Fibroblast of the aortic adventitia (primary cell): Measurements from ENCODE around the gene PROM1. TPM values are rescaled to one million over a fixed set of nuclear protein-coding genes. Genes with fewer than 3 reads are reported as not detected.

Source experiments
- DNase-seq: peaks from one replicate; pipeline ENCODE4 v3.0.0-alpha.2; 2010; ENCODE audit warnings: low read depth
- H3K4me3 ChIP-seq: 2 replicates; pipeline ENCODE4 v1.5.1; 2011; ENCODE audit warnings: low read depth, mild to moderate bottlenecking, control low read depth, low read length, moderate library complexity
- total RNA-seq: library from RNA; depleted of rRNA; stranded (reverse); fragments of >200 nt; gene quantifications from 2 replicates; pipeline ENCODE4 v1.2.3, GENCODE V29; 2012; ENCODE audit warnings: low replicate concordance
- TF ChIP-seq, protein P1 (sequence below): IDR thresholded peaks from 2 replicates; pipeline ENCODE4 v1.5.1; 2011; ENCODE audit warnings: mild to moderate bottlenecking, low read length, control low read depth, inconsistent platforms; ENCODE audit not compliant: insufficient read depth

The PROM1 gene
- total RNA-seq, 1 donor, result under 0.01 TPM

DNA sequence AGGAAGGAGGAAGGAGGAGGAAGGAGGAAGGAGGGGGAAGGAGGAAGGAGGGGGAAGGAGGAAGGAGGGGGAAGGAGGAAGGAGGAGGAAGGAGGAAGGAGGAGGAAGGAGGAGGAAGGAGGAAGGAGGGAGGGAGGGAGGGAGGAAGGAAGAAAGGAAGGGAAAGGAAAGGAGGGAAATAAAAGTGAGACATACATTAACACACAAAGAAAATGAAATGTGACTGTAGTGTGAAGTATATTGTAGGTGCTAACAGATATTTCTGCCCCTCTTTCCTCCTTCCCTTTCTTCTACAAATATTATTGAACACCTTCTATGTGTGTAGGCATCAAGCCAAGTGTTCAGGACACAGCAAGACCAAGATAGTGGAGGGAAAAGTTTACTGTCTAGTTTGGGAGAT is 26.4 kb upstream of the PROM1 start:
- no peak overlapping the region for H3K4me3 ChIP-seq
- no peak for DNase-seq
- TF ChIP-seq, protein P1, sequence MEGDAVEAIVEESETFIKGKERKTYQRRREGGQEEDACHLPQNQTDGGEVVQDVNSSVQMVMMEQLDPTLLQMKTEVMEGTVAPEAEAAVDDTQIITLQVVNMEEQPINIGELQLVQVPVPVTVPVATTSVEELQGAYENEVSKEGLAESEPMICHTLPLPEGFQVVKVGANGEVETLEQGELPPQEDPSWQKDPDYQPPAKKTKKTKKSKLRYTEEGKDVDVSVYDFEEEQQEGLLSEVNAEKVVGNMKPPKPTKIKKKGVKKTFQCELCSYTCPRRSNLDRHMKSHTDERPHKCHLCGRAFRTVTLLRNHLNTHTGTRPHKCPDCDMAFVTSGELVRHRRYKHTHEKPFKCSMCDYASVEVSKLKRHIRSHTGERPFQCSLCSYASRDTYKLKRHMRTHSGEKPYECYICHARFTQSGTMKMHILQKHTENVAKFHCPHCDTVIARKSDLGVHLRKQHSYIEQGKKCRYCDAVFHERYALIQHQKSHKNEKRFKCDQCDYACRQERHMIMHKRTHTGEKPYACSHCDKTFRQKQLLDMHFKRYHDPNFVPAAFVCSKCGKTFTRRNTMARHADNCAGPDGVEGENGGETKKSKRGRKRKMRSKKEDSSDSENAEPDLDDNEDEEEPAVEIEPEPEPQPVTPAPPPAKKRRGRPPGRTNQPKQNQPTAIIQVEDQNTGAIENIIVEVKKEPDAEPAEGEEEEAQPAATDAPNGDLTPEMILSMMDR, result no peak

DNA sequence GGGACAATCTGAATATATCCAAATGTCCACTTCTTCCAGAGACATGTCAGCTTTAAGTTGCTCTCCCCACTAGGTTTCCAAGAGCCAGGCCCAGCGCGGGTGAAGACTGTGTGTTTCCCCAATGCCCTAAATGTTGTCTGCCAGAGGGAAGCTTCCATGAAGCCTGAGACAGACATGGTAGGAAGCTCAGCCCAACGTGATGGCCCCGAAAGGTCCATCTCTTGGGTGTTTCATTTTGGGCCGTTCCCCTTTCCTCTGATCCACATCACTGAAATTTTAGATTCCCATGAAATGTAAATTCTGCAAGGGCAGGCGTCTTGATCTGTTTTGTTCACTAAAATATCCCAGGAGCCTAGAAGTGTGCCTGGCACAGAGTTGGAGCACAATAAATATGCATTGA is 25.4 kb upstream of the PROM1 start:
- TF ChIP-seq, protein P1, result no peak
- no peak overlapping the region for H3K4me3 ChIP-seq
- DNase-seq, result no peak

DNA sequence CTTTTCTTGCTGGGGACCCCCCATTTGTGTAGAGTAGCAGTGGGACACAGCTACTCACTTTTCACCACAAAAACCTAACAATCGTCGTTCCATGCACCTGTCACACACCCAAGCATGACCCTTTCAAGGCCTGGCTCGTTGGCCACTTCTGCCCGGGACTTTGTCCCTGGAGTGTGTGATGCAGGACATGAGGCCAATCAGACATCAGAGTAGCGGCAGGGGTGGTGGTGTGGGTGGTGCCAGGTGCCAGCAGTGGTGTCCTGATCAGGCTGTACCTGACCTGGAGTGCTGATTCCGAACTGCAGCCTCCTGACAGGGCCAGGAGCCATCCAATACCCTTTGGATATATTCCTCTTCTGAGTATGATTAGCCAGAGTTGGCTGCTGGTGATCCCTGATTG is 23.1 kb upstream of the PROM1 start:
- no peak overlapping the region for H3K4me3 ChIP-seq
- TF ChIP-seq, protein P1, result no peak
- DNase-seq, result no peak

DNA sequence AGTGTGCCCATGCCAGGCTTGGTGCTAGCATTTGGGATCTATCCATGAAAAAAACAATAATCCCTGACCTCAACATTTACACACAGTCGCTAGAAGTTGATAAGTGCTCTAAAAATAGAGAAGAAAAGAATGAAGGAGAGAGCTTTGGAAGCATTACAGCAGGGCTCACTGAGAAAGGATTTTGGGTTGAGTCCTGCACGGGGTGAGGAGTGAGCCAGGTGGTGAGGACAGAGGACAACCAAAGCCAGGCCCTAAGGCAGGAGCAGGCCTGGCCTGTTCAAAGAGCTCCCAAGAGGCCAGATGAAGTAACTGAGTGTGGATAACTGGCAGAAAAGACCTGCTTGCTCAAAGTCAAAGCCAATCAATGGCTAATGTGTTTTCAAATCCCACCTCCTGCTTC is 20.7 kb upstream of the PROM1 start:
- no peak overlapping the region for H3K4me3 ChIP-seq
- no peak for DNase-seq
- TF ChIP-seq, protein P1, result no peak

DNA sequence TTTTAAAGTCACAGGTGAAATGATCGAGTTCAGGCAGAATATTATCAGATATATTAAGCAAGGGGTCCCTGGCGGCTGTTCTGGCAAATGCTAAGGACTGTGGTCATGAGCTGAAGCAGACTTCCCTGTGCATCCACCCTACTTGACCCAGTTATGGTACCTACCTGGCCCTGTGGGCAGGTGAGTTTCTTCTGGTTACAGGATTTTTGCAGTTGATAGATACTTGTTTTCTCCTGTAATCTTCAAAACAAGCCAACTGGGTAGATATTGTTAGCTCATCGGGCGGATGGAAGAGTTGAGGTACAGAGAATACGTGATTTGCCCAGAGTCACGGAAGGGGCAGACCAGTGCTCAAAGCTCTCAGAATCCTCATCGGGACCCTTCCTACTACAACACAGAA is 18.5 kb upstream of the PROM1 start:
- no peak for DNase-seq
- TF ChIP-seq, protein P1, result no peak
- H3K4me3 ChIP-seq, result no peak overlapping the region

DNA sequence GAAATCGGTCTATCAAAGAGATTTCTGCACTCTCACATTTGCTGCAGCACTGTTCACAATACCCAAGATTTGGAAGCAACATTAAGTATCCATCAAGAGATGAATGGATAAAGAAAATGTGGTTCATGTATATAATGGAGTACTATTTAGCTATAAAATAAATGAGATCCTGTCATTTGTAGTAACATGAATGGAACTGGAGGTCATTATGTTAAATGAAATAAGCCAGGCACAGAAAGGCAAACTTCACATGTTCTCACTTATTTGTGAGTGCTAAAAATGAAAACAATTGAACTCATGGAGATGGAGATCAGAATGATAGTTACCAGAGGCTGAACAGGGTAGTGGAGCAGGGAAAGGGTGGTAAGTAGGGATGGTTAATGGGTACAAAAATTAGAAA is 17.0 kb upstream of the PROM1 start:
- TF ChIP-seq, protein P1, result no peak
- H3K4me3 ChIP-seq, result no peak overlapping the region
- DNase-seq, result no peak

DNA sequence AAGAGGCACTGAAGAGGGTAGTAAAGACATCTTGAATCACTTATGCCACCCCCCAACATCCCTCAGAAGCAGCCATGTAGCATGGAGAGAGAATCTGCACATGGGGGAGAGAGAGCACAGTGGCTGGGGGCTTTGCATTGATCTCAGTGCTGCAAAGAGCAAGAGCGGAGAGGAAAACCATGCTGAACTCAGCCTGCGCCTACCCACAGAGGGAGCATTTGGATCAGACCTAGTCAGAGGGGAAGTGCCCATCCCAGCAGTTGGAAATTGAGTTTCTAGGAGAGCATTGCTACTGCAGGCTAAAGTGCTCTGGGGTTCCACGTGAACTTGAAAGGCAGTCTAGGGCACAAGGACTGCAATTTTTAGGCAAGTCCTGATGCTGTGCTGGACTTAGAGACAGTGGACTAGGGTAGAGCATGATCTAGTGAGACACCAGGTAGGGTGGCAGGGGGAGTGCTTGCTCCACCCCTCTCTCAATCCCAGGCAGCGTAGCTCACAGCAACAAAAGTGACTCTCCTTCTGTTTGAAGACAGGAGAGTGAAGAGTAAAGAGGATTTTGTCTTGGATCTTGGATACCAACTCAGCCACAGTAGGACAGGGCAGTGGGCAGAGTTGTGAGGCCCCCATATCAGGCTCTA is 9.0 kb upstream of the PROM1 start:
- no peak overlapping the region for H3K4me3 ChIP-seq
- DNase-seq, result no peak
- TF ChIP-seq, protein P1, result no peak
